T-cell (primary cell): ENCODE data around the gene DHRS7B. TPM values are rescaled to one million over a fixed set of nuclear protein-coding genes. Genes with fewer than 3 reads are reported as not detected.
A peak's percentile ranks its signal among the peaks of the same experiment; 100 is the strongest.

Experiments
- ATAC-seq, 4 experiments: fragments of 200-7000 bp in 3 of 4; fragments of 150-1000 bp in 1 of 4; cut with Tn5 transposase; replicated peaks in 1 of 4; 1 replicate in 3 of 4; 2 replicates in 1 of 4; pipeline ENCODE4 v1.10.0; 2021; ENCODE audit warnings: moderate library complexity in 3 of 4, mild to moderate bottlenecking in 2 of 4, moderate number of reproducible peaks in 1 of 4
- CTCF ChIA-PET, 2 donors: fragments of 300-600 bp; sonication (Branson Sonifier 250); formaldehyde crosslinking; loops; one replicate each; lab custom pipeline; 2022; ENCODE audit warnings: antibody characterized with exemption in 2 of 2; lab: Charles Lee
- POLR2A ChIA-PET, 2 donors: fragments of 300-600 bp; sonication (Branson Sonifier 250); formaldehyde crosslinking; loops; one replicate each; lab custom pipeline; 2022; ENCODE audit warnings: antibody characterized with exemption in 2 of 2; lab: Charles Lee
- DNase-seq, 35 experiments: peaks; one replicate each; pipeline versions ENCODE4 v3.0.0 to v3.0.0-alpha.2; 2013 to 2023
- H3K27ac ChIP-seq: one replicate; pipeline ENCODE4 v1.5.1; 2013; ENCODE audit warnings: low read length
- H3K27me3 ChIP-seq, 2 experiments: replicated peaks in 1 of 2; 1 replicate in 1 of 2; 2 replicates in 1 of 2; pipeline versions ENCODE4 v1.6.1 to v1.7.0; 2013; ENCODE audit warnings: low read length in 1 of 2, mixed read lengths in 1 of 2; ENCODE audit not compliant: control insufficient read depth in 2 of 2, insufficient read depth in 2 of 2; ENCODE audit errors: extremely low read depth in 1 of 2
- H3K36me3 ChIP-seq, 2 donors: 1 replicate in 1 of 2; 2 replicates in 1 of 2; pipeline versions ENCODE4 v1.6.1 to v1.7.0; 2013; ENCODE audit warnings: low read length in 1 of 2; ENCODE audit not compliant: control insufficient read depth in 2 of 2, insufficient read depth in 1 of 2; ENCODE audit errors: extremely low read depth in 1 of 2
- H3K4me1 ChIP-seq, 2 experiments: 1 replicate in 1 of 2; 2 replicates in 1 of 2; pipeline versions ENCODE4 v1.6.1 to v1.7.0; 2013; ENCODE audit warnings: low read length in 2 of 2, mixed read lengths in 1 of 2; ENCODE audit not compliant: insufficient read depth in 2 of 2, control insufficient read depth in 1 of 2; ENCODE audit errors: extremely low read depth in 1 of 2
- H3K4me3 ChIP-seq, 2 donors: 1 replicate in 1 of 2; 2 replicates in 1 of 2; pipeline versions ENCODE4 v1.5.1 to v1.7.0; 2013; ENCODE audit warnings: mild to moderate bottlenecking in 2 of 2, low read length in 1 of 2, moderate library complexity in 1 of 2; ENCODE audit not compliant: control insufficient read depth in 1 of 2; ENCODE audit errors: extremely low read depth in 1 of 2
- H3K9me3 ChIP-seq: 2 replicates; pipeline ENCODE4 v1.7.0; 2013
- H3K27ac Mint-ChIP-seq, 2 donors: one replicate each; pipeline ENCODE4 v1.8.0; 2020 to 2021; ENCODE audit warnings: mild to moderate bottlenecking in 2 of 2, mixed read lengths in 2 of 2
- H3K27me3 Mint-ChIP-seq, 2 donors: one replicate each; pipeline ENCODE4 v1.8.0; 2021 to 2022; ENCODE audit warnings: mixed read lengths in 2 of 2
- H3K36me3 Mint-ChIP-seq: one replicate; pipeline ENCODE4 v1.8.0; 2021; ENCODE audit warnings: mixed read lengths
- H3K4me1 Mint-ChIP-seq, 3 donors: one replicate each; pipeline ENCODE4 v1.8.0; 2020 to 2022; ENCODE audit warnings: mixed read lengths in 3 of 3, mild to moderate bottlenecking in 1 of 3
- H3K4me3 Mint-ChIP-seq, 3 donors: one replicate each; pipeline ENCODE4 v1.8.0; 2020 to 2022; ENCODE audit warnings: mild to moderate bottlenecking in 3 of 3, mixed read lengths in 3 of 3, moderate library complexity in 3 of 3
- H3K9me3 Mint-ChIP-seq, 3 donors: one replicate each; pipeline ENCODE4 v1.8.0; 2020 to 2022; ENCODE audit warnings: mixed read lengths in 3 of 3
- WGBS: methylation state at CpG from one replicate; pipeline ENCODE4 v1.1.5; 2013; ENCODE audit warnings: missing lambda C conversion rate; ENCODE audit not compliant: insufficient coverage; 5-methylcytosine and 5-hydroxymethylcytosine counted together
- total RNA-seq, 35 experiments: library from RNA in 6 of 35; stranded (reverse) in 6 of 35; fragments of 120-200 nt in 1 of 35; gene quantifications; one replicate each; pipeline versions ENCODE4 v1.2.1 to v1.2.4 and lab custom pipeline; 2013 to 2026

DHRS7B gene
- total RNA-seq, 5 donors from 2014 or later (not counting 1 experiment from before 2014, with no cell fraction given), result 5.8 to 9.2 (median 8.1) TPM

DNA sequence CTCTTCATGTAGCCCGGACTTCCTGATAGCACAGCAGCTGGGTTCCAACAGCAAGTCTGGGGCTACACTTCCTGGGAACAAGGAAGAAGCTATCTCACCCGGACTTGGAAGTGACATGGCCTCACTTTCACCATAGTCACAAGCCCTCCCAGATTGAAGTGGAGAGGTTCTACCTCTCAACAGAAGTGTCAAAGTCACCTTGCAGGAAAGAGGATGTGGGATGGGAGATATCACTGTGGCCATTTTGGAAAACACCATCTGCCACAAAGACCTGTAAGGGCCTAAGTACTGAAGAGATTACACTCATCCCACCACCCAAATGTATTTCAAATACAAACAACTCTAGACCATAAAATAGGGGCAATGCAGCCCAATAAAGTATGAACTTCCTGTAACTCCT, 29.9 kb upstream of the DHRS7B start:
- ChIA-PET POLR2A (no interaction called here), CTCF (no interaction called here)
- WGBS, result 100% methylated on average over 1 of the region's 2 CpGs
- H3K27ac ChIP-seq, result no peak overlapping the region
- ATAC-seq, result no peak
- peaks cover 0 to 20% of the 10 kb centered on the region in 2 experiments for H3K4me1 ChIP-seq
- no peaks in the 10 kb centered on the region for H3K9me3 Mint-ChIP-seq
- peaks cover 12 to 16% (median 13%) of the 10 kb centered on the region in 3 donors for H3K4me1 Mint-ChIP-seq
- no peak for DNase-seq
- H3K4me3 Mint-ChIP-seq, result no peak overlapping the region
- no peaks in the 10 kb centered on the region for H3K27me3 Mint-ChIP-seq
- no peak overlapping the region for H3K27ac Mint-ChIP-seq
- no peaks in the 10 kb centered on the region for H3K27me3 ChIP-seq
- no peaks in the 10 kb centered on the region for H3K9me3 ChIP-seq
- H3K36me3 ChIP-seq, result no peaks in the 10 kb centered on the region
- no peak overlapping the region for H3K4me3 ChIP-seq
- no peaks in the 10 kb centered on the region for H3K36me3 Mint-ChIP-seq

- ChIA-PET POLR2A (interaction anchor here in 1 of 2 donors (0.7 kb wide), 1 partner anchor 19 kb away, joined by 9 read pairs; no protein-coding TSS in a partner anchor), CTCF (interaction anchor here (0.5 to 1.0 kb wide), 13 partner anchors 14 to 459 kb away, joined by 3 to 13 read pairs (median 4); partner anchors contain the start of gene USP22 (in 1 of the 2))
- peaks cover 0 to 20% of the 10 kb centered on the region in 2 experiments for H3K4me1 ChIP-seq
- H3K27ac ChIP-seq, result no peak overlapping the region
- no peaks in the 10 kb centered on the region for H3K9me3 ChIP-seq
- peak; percentile 97 to 99 (median 98) for ATAC-seq
- H3K36me3 Mint-ChIP-seq, result no peaks in the 10 kb centered on the region
- H3K36me3 ChIP-seq, result no peaks in the 10 kb centered on the region
- WGBS, result 1% methylated on average over 23 of the region's 29 CpGs
- peaks cover 12 to 16% (median 13%) of the 10 kb centered on the region in 3 donors for H3K4me1 Mint-ChIP-seq
- H3K27me3 ChIP-seq, result no peaks in the 10 kb centered on the region
- H3K4me3 Mint-ChIP-seq, result peak overlapping the region; percentile 83 to 95 (median 85)
- H3K27ac Mint-ChIP-seq, result no peak overlapping the region
- H3K9me3 Mint-ChIP-seq, result no peaks in the 10 kb centered on the region
- H3K27me3 Mint-ChIP-seq, result no peaks in the 10 kb centered on the region
- H3K4me3 ChIP-seq, result peak overlapping the region; percentile 51 to 91
- peak; percentile 9 to 83 (median 54) for DNase-seq
These were observed 27.7 kb upstream of the DHRS7B start for GRCh38 chr17:21098934-21099689.

DNA sequence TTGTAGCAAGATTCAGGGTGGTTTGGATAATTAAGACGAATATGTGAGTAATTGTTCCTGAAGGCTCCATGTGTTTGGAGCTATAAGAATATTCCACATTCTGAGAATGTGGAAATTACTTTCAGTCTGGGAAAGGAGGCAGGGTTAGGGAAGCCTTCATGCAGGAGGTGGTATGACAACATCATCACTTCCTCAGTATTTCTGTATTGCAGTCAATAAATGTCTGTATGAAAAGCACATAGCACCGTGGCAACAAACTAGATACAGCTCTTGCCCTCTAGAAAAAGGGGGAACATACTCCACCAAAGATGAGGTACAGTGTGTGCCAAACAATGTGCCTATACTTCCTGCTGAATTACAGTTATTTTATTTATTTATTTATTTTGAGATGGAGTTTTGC, 26.1 kb upstream of the DHRS7B start:
- H3K4me3 ChIP-seq, result no peak overlapping the region
- ATAC-seq (no peak), DNase-seq (no peak)
- peaks cover 0 to 20% of the 10 kb centered on the region in 2 experiments for H3K4me1 ChIP-seq
- H3K36me3 ChIP-seq, result no peaks in the 10 kb centered on the region
- Mint-ChIP-seq H3K27me3 (no peaks in the 10 kb centered on the region), H3K9me3 (no peaks in the 10 kb centered on the region), H3K4me1 (peaks cover 12 to 16% (median 13%) of the 10 kb centered on the region in 3 donors), H3K36me3 (no peaks in the 10 kb centered on the region), H3K27ac (no peak overlapping the region), H3K4me3 (no peak overlapping the region)
- ChIA-PET POLR2A (no interaction called here), CTCF (interaction anchor here (0.6 kb wide), 2 partner anchors 61 to 115 kb away, joined by 3 read pairs; no protein-coding TSS in a partner anchor)
- WGBS, result no CpG with 5 or more reads among the region's 2 CpGs
- H3K9me3 ChIP-seq, result no peaks in the 10 kb centered on the region
- no peaks in the 10 kb centered on the region for H3K27me3 ChIP-seq
- H3K27ac ChIP-seq, result no peak overlapping the region

GRCh38 chr17:21104608-21105007, 22.2 kb upstream of the DHRS7B start:
- no peak overlapping the region for H3K27ac Mint-ChIP-seq
- Histone ChIP-seq H3K4me1 (peaks cover 0 to 7% of the 10 kb centered on the region in 2 experiments), H3K9me3 (no peaks in the 10 kb centered on the region), H3K27me3 (no peaks in the 10 kb centered on the region), H3K4me3 (no peak overlapping the region), H3K36me3 (no peaks in the 10 kb centered on the region), H3K27ac (no peak overlapping the region)
- peaks cover 1 to 5% (median 2%) of the 10 kb centered on the region in 3 donors for H3K4me1 Mint-ChIP-seq
- H3K27me3 Mint-ChIP-seq, result peaks cover 0 to 3% of the 10 kb centered on the region in 2 donors
- no peak overlapping the region for H3K4me3 Mint-ChIP-seq
- ChIA-PET POLR2A (no interaction called here), CTCF (interaction anchor here in 1 of 2 donors (0.9 kb wide), 1 partner anchor 17 kb away, joined by 3 read pairs; no protein-coding TSS in a partner anchor)
- H3K36me3 Mint-ChIP-seq, result no peaks in the 10 kb centered on the region
- WGBS, result 96% methylated on average over 3 of the region's 7 CpGs
- ATAC-seq (no peak), DNase-seq (no peak)
- no peaks in the 10 kb centered on the region for H3K9me3 Mint-ChIP-seq

GRCh38 chr17:21105064-21105894, 21.5 kb upstream of the DHRS7B start:
- Histone ChIP-seq H3K4me3 (no peak overlapping the region), H3K27me3 (no peaks in the 10 kb centered on the region), H3K4me1 (peaks cover 0 to under 1% of the 10 kb centered on the region in 2 experiments), H3K9me3 (no peaks in the 10 kb centered on the region), H3K27ac (no peak overlapping the region), H3K36me3 (no peaks in the 10 kb centered on the region)
- ChIA-PET CTCF (interaction anchor here in 1 of 2 donors (0.6 kb wide), 1 partner anchor 49 kb away, joined by 3 read pairs; no protein-coding TSS in a partner anchor), POLR2A (no interaction called here)
- H3K27me3 Mint-ChIP-seq, result peaks cover 0 to 3% of the 10 kb centered on the region in 2 donors
- no peaks in the 10 kb centered on the region for H3K9me3 Mint-ChIP-seq
- ATAC-seq (no peak), DNase-seq (no peak)
- 87% methylated on average over 4 of the region's 5 CpGs for WGBS
- no peak overlapping the region for H3K4me3 Mint-ChIP-seq
- no peaks in the 10 kb centered on the region for H3K36me3 Mint-ChIP-seq
- no peak overlapping the region for H3K27ac Mint-ChIP-seq
- no peaks in the 10 kb centered on the region for H3K4me1 Mint-ChIP-seq

GRCh38 chr17:21106316-21106715, 20.4 kb upstream of the DHRS7B start:
- Mint-ChIP-seq H3K4me1 (no peaks in the 10 kb centered on the region), H3K27ac (no peak overlapping the region), H3K36me3 (no peaks in the 10 kb centered on the region), H3K27me3 (peaks cover 0 to 3% of the 10 kb centered on the region in 2 donors), H3K9me3 (no peaks in the 10 kb centered on the region), H3K4me3 (no peak overlapping the region)
- no peak for ATAC-seq
- H3K4me3 ChIP-seq, result no peak overlapping the region
- CTCF ChIA-PET, result no interaction called here
- WGBS, result 65% methylated on average over 3 of the region's 3 CpGs
- POLR2A ChIA-PET, result no interaction called here
- H3K36me3 ChIP-seq, result no peaks in the 10 kb centered on the region
- no peak overlapping the region for H3K27ac ChIP-seq
- no peaks in the 10 kb centered on the region for H3K27me3 ChIP-seq
- H3K4me1 ChIP-seq, result no peaks in the 10 kb centered on the region
- no peaks in the 10 kb centered on the region for H3K9me3 ChIP-seq
- no peak for DNase-seq
